Activated CD4-positive, alpha-beta T cell treated with anti-CD3 and anti-CD28 coated beads, Interleukin-2, amount 50 U/mL, for 24 hours (primary cell): ENCODE measurements around the gene GSG1L.
"Not testable (repeated sequence)": the region's sequence is repeated elsewhere in the genome, so short reads cannot be mapped to it uniquely, and the experiment has no call there.

Experiments
- DNase-seq, 2 donors: peaks; one replicate each; pipeline ENCODE4 v3.0.0-alpha.2; 2020; ENCODE audit warnings: low read depth in 1 of 2, low spot score in 1 of 2

The GSG1L gene

DNA sequence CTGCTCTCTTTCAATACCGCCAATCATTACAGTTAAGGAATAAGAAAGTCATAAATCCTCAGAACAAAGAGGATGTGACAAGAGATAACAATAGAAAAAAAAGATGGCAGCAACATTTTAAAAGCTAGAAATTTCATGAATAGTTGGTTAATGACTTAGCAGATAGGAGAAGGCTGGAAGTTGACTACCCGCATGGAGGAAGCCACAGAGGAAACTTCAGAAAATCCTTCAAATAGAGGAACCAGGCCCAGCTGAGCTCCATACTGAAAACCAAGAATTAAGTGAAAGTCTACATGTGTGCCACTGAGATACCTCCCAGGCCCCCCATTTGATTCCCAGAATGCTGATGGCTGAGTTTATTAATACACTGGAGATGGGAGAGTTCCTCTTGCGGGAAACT, 109.3 kb downstream of the GSG1L start:
- DNase-seq = no peak

DNA sequence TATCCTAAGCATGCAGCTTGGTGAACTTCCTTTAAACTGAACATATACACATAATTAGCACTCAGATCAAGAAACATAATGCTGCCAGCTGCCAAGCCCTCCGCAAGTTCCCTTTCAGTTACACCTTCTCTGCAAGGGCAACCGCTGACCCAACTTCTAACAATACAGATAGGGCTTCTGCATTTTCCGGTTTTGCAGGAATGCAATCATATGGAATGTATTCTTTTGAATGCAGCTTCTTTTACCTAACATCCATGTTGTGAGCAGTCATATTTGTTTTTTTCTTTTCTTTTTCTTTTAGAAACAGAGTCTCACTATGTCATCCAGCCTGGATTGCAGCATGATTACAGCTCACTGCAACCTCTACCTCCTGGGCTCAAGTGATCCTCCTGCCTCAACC, 110.7 kb downstream of the GSG1L start:
- no peak for DNase-seq

DNA sequence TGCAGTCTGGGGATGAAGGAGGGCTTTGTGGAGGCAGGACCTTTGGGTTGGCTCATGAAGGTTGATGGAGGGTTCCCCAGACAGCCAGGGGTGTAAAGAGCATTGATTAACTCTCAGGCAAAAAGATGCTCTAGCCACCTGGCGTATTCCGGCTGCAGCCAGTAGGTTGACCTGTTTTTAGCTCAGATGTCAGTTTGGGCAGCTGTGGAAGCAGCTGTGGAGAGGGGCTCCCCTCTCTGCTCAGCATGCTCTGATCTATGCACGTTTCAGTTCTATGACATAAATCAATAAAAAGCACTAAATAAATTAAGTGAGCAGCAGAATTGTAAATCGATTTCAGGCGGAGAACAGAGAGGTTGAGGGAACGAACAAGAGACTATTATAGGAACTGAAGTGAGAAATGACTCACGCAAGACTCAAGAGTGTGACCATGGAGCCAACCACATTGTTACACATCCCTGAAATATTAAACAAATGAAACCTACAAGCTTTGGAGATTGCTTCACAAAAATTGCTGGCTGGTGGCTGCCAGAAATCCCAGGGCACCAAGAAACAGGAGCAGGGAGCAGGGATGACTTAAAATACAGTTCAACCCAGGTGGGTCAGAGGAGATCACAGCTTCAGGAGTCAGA, 111.9 kb downstream of the GSG1L start:
- no peak for DNase-seq

DNA sequence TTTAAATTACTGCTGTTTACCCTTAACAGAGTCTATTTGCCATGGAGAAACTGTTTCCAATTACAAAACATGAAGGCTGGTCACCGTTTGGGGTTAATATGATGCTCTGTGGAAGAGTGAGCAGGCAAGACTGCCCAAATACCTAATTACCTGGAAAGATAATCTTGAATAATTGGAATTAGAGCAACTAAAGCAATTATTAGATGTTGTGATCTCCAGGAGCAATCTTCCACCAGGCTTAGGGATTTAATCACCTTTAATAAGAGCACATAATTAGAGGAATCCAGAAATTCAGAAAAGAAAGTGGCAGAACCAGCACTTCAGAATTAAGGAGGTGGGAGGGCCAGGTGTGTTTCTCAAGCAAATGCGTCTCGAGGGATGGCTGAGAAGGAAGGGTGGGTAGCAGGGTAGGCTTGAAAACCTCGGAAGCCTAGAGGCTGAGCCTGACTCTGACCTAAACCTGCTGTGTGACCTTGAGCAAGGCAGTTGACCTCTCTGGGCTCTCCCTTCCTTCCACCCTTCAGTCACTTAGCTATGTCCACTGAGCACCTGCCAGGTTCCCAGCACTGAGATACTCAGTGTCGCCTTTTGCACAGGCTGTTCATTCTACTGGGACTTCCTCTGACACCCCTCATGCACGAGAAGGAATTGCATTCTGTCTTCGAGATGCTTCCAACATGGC, 113.2 kb downstream of the GSG1L start:
- no peak for DNase-seq

DNA sequence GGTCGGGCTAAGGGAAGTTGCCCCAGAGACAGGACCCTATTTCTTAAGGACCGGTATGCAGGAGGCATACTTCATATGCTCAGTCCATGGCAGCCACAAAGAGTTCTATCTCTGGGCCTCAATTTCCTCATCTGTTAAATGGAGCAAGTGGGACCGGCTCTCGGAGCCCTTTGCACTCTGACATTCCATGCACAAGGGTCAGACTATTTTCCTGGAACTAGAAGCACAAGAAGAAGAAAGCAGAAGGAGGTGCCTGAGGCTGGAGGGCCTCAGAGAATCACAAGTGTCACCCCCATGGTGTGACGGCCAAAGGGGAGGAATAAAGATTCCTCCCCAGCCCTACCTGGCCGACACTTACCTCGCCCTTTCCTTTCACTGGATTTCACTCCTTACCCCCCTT, 115.8 kb downstream of the GSG1L start:
- DNase-seq = no peak

DNA sequence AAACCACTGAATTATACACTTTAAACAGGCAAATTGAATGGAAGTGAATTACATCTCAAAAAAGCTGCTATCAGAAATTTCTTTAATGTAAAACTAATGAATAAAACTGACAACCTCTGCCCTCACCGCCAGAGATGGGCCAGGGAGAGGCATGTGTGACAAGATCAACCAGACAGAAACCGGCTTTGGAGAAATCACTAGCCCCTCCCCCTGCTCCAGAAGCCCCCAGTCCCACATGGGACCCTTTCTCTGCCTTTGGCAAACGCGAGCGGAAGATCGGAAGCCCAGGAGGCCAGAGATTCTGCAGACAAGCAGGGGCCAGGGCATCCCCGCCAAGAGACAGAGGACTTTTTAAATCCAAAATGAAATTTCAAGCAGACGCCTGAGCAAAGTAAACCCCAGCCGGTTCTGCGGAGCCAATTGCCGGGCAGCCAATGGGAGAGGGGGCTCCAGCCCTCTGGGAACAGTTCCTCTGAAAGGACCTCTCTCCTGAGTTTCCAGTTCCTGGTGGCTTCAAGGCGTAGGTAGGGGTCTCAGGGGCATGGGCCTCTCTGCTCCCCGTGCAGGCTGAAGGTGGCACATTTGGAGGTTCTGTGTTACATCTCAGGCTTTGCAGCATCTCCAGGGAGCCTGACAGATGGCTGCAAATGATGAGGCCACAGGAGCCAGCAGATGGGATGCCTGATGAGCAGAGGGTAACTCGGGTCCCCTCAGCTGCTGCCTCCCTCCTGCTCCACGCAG, 118.1 kb downstream of the GSG1L start:
- no peak for DNase-seq

DNA sequence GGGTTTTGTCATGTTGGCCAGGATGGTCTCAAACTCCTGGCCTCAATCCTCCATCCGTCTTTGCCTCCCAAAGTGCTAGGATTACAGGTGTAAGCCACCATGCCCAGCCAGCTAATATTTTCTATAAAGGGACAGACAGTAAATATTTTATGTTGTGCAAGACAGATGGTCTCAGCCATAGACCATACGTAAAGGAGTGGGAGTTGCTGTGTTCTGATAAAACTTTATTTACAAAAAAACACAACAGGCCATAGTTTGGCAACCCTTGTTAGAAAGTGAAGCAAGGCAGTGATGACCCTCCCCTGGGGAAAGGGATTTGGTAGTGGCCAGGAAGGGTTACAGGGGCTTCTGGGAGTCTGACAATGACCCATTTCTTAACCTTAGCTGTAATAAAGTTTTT, 119.7 kb downstream of the GSG1L start:
- DNase-seq = no peak

DNA sequence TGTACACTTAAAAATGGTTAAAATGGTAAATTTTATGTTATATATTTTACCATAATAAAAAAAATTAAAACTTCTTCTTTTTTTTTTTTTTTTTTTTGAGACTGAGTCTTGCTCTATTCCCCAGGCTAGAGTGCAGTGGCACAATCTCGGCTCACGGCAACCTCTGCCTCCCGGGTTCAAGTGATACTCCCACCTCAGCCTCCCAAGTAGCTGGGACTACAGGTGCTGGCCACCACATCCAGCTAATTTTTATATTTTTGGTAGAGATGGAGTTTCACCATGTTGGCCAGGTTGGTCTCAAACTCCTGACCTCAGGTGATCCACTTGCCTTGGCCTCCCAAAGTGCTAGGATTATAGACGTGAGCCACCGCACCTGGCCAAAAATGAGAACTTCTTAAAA, 121.4 kb downstream of the GSG1L start:
- not testable (repeated sequence) for DNase-seq

DNA sequence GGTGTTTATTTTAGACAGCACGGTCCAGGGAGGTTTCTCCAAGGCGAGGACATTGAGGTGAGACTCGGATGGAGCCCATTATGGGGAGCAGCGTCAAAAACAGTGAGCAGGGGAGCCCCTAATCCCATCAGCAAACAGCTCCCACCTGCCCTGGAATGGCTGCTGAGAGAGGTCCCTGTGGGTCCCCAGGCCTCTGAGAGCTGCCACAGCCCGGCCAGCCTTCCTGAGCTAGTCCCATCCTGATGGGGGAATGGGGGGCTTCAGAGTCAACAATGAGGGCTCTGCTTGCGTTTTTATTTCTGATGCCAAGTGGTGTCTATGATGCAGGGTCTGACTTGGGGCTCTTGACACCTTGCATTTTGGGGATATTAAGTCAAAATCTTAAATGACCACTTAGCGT, 128.4 kb downstream of the GSG1L start:
- DNase-seq = no peak

DNA sequence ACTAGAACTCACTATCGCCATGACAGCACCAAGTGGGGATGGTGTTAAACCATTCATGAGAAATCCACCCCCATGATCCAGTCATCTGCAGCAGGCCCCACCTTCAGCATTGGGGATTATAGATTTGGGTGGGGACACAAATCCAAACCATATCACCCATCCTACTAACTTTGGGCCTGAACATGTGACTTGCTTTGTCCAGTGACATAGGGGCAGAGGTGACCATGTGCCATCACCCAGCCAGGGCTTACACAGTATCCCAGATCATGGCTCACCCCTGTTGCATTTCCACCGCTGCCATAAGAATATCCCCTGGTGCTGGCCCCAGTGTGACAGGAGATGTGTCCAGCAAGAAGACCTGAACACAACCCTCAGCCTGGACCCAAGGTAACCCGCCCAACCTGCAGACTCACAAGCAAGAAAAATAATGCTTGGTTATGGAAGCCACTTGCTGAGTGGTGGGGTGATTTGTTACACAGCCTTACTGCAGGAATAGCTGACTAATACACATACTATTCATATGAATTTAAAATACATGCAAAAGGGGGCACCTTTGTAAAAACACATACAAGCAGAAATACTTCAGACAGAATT, 130.9 kb downstream of the GSG1L start:
- no peak for DNase-seq

DNA sequence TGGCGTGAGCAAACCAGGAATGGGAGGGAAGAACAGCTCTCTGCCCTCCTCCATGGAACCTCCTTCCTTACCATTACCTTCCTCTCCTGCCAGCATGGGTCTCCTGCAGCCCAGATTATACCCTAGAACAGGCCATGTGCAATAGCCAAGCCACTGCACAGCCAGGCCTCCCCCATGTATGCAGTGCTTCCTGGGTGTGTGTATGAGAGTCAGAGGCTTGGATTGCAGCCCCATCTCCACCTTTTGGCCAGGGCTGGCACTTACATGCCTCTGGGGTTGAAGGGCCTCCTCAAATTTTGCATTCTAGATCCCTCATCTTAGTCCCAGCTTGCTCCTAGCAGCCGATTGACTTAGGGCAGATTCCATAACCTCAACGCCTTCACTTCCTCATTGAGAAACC, 133.7 kb downstream of the GSG1L start:
- DNase-seq = no peak

DNA sequence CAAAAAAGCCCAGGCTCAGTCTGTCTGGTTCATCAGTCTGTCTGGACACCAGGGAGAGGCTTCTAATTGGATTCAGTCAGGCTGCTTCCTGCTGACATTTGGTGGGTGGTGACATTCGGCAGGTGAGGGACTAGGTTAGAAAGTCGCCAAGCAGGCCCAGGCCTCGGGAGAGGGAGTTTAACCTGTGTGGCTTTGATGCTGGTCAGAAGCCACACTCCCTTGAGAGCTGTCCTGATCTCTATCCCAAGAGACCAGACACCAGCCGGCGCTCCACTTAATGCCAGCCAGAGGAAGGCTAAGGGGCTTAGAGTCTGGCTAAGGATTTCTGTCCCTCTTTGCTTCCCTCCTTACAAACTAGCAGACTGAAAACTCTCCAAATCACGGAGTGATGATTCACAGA, 135.0 kb downstream of the GSG1L start:
- no peak for DNase-seq

DNA sequence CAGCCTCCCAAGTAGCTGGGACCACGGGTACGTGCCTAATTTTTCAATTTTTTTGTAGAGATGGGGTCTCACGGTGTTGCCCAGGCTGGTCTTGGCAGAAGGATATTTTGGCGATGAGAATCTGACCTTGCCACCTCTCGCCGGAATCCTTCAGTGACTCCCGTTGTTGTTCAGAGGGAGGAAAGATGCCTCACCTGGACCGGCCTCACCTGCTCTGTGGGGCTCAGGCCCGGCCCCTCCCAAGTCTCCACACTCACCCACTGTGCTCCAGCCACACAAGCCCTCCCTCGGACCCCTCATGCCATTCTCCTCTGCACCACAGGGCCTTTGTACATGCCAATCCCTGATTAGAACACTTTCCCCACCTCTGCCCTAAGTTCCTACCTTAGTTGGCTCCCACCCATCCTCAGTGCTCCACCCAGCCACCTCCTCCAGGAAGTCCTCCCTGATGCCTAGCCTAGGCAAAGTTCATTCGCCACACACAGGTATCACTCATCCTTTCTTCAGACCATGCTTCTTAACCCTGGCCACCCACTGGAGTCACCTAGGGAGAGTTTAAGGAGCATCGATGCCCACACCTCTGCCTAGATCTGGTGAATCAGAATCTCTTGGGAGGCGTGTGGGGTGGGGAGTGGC, 136.1 kb downstream of the GSG1L start:
- DNase-seq = no peak

DNA sequence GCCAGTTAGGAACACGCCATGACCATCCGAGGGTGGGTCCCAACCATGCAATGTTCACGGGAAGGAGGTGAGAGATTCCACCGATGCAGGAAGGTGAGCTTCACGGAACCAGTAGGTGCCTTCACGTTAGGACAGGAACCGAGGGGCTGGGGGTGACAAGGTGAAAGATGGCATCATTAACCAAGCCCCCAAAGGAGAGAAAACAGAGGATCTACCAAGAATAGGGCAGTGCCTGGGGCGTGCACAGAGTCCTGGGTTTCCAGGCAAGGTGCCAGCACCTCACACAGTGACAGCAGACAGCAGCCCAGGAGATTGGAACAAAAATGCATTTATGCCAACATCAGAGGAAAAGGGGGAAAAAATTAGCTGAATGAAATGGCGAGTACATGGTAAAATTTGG, 137.9 kb downstream of the GSG1L start:
- no peak for DNase-seq

DNA sequence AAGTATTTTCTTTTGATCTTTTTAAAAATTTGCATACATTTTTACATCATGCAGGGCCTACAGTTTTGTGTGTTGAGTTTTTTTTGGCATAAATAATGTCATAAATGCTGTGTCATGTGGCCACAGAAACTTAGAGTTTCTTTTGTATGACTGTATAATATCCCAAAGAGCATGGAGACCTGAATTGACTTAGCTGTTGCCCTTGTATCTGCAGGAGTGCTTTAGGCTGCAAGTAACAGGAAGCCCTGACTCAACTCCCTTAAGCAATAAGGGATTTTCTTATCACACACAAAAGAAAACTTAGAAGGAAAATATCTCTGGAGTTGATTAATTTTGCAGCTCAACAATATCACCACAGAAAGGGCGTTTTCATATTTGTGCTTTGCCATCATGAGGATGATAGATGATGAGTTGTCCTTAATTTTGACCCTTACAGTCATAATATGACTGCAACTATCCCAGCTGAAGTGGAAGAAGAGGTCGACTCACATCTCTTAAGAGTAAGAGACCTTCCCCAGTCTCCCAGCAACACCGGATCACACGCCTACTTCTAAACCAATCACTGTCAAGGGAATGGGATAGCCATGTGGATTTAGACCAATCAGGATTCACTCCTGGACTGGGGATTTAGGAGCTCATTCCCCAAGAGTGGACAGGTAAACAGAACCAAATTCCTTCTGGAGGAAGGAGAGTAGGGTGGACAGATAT, 138.9 kb downstream of the GSG1L start:
- no peak for DNase-seq

DNA sequence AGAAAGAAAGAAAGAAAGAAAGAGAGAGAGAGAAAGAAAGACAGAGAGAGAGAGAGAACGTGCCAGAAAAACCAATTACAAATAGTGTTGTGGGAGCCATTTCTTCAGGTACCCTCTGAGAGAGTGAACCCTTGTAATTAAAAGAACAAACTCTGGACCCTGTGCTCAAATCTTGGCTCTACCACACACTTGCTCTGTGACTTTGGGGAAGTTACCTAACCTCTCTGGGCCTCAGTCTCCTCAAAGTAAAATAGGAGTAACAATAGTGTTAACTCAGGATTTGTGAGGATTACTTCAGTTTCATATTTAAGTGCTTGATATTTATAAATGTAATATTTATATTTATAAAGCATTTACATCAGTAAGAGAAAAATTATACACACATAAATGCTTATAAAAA, 139.8 kb downstream of the GSG1L start:
- no peak for DNase-seq

DNA sequence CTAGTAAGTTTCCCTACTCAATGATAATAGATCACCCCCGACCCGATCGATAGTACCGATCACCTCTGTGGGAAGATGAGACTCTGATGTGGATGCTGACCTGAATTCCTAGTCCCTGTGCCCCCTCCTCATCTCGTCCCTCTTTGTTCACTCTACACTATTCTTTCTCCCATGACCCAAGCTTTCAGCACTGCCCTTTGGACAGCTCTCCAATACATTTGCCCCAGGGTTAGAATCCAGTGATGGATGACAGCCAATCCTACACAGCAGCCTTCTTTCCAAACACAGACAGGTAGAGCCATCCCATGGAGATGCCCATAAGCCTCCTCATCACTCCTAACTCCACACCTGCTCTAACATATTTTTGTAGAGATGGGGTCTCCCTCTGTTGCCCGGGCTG, 141.1 kb downstream of the GSG1L start:
- no peak for DNase-seq

DNA sequence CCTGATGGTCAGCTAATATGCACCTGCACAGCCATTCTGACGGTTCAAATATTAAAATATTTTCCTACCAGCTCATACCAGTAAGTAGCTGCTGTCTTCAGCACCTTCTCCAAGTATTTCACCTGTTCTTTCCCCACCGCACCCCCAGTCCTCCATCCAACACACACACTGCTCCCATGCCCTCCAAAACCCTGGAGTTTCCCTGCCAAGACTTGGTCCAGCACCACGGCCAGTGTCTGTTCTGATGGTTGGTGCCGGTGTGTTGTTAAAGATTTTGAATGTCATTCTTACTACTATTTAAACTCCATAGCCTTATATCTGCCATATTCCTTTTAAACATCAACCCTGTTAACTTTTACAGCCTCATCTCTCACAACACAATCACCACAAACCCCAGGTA, 142.4 kb downstream of the GSG1L start:
- no peak for DNase-seq

DNA sequence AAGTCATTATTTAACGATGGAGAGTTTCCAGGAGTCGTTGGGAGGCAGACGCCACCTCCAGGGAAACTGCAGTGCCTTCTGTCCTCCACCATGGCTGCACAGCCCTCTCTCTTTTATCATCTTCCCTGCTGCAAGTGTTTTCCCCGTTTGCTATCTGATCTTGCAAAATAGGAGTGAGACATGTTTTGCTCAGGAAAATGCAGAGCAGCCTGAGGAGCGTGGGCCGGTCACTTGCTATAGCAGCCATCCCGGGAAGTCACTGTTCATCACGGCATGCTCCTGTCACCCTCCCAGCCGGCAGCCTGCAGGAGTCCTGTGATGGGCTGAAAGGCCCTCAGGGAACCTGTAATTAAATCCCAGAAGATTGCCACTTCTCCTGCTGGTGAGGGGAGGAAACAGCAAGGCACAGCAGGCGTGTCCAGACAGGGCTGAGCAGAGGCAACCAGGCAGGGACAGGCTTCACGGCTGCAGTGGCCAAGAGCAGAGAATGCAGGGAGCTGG, 143.1 kb downstream of the GSG1L start:
- DNase-seq = no peak

DNA sequence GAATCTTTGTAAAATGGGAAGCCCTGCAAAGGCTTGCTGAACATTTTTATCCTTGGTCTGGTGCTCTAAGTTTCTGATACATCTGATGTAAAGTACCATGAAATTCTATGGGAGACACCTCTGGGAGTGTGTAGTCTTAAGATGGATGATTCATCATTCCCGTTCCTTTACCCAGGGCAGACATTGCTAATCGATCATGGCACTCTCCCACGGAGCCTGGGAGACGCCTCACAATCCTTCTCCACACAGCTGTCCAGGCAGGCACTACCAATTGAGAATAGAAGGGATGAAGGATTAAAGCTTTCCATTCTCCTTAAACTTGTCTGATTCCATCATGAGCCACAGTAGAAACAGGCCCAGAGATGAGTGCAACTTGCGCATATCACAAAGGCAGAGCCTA, 144.8 kb downstream of the GSG1L start:
- no peak for DNase-seq

DNA sequence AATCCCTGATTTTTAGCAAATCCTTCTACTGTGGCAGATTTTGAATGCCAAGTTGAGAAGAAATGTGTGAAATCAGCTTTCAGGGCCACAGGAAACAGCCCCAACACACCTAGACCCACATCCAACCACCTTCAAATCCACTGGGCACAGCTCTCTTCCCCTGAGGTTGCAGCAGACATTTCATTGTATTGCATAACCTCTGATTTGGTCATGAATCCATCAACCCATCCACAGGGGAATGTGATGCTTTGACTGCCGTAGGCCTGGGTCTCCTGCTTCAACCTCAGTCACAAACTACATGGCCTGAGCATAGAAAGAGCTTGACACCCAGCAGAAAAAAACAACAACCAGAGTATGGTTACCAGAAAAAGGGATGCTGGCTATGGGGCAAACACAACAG, 145.6 kb downstream of the GSG1L start:
- no peak for DNase-seq
